ENCODE data around the gene LRIF1. TPM values are rescaled to one million over a fixed set of nuclear protein-coding genes. Genes with fewer than 3 reads are reported as not detected.

The LRIF1 gene
- total and polyA plus RNA-seq, 2 of the 8 experiments (the other 6 are each of a cell fraction or from before 2014, with no cell fraction given), result 5.2 to 19.3 TPM

DNA sequence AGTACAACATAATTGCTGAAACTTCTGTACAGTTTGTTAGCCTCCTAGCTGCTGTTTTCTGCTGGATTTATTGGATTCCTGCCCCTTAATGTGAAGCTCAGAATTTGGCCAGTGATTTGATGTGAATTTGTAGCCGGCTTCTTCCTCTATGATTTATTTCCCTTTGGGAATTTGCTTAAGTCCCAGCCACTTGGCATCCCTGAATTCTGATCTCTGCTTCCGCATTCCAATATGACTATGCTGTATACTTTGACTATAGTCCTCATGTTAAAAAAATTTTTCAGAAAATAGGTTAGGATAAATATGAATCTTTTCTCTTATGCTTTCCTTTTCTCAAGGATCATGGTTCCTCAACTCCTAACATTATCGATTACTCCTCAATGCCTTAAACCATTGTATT, 12.4 kb upstream of the LRIF1 start:
- Histone ChIP-seq H3K79me1 (ENCODE audit: low read depth, low read length) (no peaks in the 10 kb centered on the region), H3K18ac (ENCODE audit: extremely low read depth, low read length) (no peak overlapping the region), H3K14ac (ENCODE audit: insufficient read length) (no peak overlapping the region), H2BK15ac (ENCODE audit: low read length) (no peak overlapping the region), H3K4me2 (ENCODE audit: insufficient read depth in 1 of 2, low read depth in 2 of 2, low read length in 2 of 2) (no peak overlapping the region), H2BK5ac (ENCODE audit: low read depth, low read length) (no peak overlapping the region), H2AFZ (ENCODE audit: low read length) (no peak overlapping the region), H3K56ac (replicated peaks; ENCODE audit: insufficient read length, low read depth, low read length) (no peak overlapping the region), H3K4me1 (replicated peaks in 1 of 4; ENCODE audit: control insufficient read depth in 3 of 4, insufficient read depth in 4 of 4, low read length in 3 of 4) (no peaks in the 10 kb centered on the region), H4K20me1 (replicated peaks in 1 of 2; ENCODE audit: control insufficient read depth in 1 of 2, insufficient read depth in 2 of 2, low read length in 2 of 2) (no peaks in the 10 kb centered on the region), H3K4ac (replicated peaks; ENCODE audit: insufficient read length, low read depth, low read length) (no peak overlapping the region), H2BK20ac (ENCODE audit: low read length) (no peak overlapping the region), H3K4me3 (ENCODE audit: extremely low read depth in 1 of 4, insufficient read depth in 2 of 4, low read depth in 3 of 4, low read length in 4 of 4) (no peak overlapping the region), H2BK120ac (replicated peaks; ENCODE audit: low read depth, low read length) (no peak overlapping the region), H3K9ac (replicated peaks in 1 of 4; ENCODE audit: extremely low read depth in 1 of 4, low read depth in 3 of 4, low read length in 3 of 4) (no peak overlapping the region), H4K91ac (replicated peaks; ENCODE audit: insufficient read length, low read length) (no peak overlapping the region), H3K23me2 (ENCODE audit: low read depth, low read length) (no peaks in the 10 kb centered on the region), H4K8ac (ENCODE audit: extremely low read depth, insufficient read depth, low read length) (no peak overlapping the region), H3K36me3 (ENCODE audit: control insufficient read depth in 2 of 4, insufficient read depth in 4 of 4, low read length in 3 of 4) (no peaks in the 10 kb centered on the region), H3K23ac (ENCODE audit: insufficient read length) (no peak overlapping the region), H3K9me3 (ENCODE audit: insufficient read depth in 2 of 2, low read depth in 1 of 2, low read length in 1 of 2) (peaks cover 17 to 18% of the 10 kb centered on the region in 2 experiments), H2BK12ac (ENCODE audit: low read depth, low read length) (no peak overlapping the region), H3K27me3 (replicated peaks in 1 of 4; ENCODE audit: control insufficient read depth in 3 of 4, extremely low read depth in 1 of 4, insufficient read depth in 3 of 4, low read length in 3 of 4) (no peaks in the 10 kb centered on the region), H3K79me2 (ENCODE audit: control insufficient read depth in 1 of 2, insufficient read depth in 2 of 2, low read length in 2 of 2) (no peaks in the 10 kb centered on the region), H2AK5ac (ENCODE audit: low read depth, low read length) (no peak overlapping the region), H3K27ac (ENCODE audit: low read depth, low read length) (no peak overlapping the region), H4K5ac (ENCODE audit: insufficient read length, low read depth, low read length) (no peak overlapping the region)
- ChIA-PET POLR2A (ENCODE audit: partially characterized antibody) (no interaction called here), CTCF (ENCODE audit: partially characterized antibody) (no interaction called here)
- no peak for FAIRE-seq
- no peak for DNase-seq (ENCODE audit: low read depth in 1 of 2, low spot score in 2 of 2)
- TF ChIP-seq SUZ12 (IDR thresholded peaks at IDR 0.05; ENCODE audit: low read length), result no peak
- TF ChIP-seq JUN (IDR thresholded peaks at IDR 0.05; ENCODE audit: low read depth, low read length), result no peak
- TF ChIP-seq HDAC6 (IDR thresholded peaks at IDR 0.05; ENCODE audit: low read depth, low read length), result no peak
- TF ChIP-seq CEBPB (IDR thresholded peaks at IDR 0.05; ENCODE audit: low read depth, low read length), result no peak
- 89% methylated on average over 3 of the region's 3 CpGs; no CpG with 5 or more reads in 1 of the 2 experiments for WGBS, 2 experiments (ENCODE audit: extremely low coverage in 1 of 2, insufficient coverage in 1 of 2, insufficient read length in 1 of 2, insufficient replicate concordance in 2 of 2, low coverage in 1 of 2, low lambda C conversion rate in 2 of 2, missing lambda C conversion rate in 1 of 2)
